GM12873 (cell line): Measurements from ENCODE around the gene LRIT2.

ENCODE experiments used
- CTCF ChIP-seq: IDR thresholded peaks from 2 replicates; pipeline ENCODE4 v1.5.1; 2012; ENCODE audit warnings: low read depth, mild to moderate bottlenecking, moderate library complexity, low read length, control low read depth; ENCODE audit not compliant: insufficient read depth; ENCODE audit errors: missing control alignments

Gene LRIT2

DNA sequence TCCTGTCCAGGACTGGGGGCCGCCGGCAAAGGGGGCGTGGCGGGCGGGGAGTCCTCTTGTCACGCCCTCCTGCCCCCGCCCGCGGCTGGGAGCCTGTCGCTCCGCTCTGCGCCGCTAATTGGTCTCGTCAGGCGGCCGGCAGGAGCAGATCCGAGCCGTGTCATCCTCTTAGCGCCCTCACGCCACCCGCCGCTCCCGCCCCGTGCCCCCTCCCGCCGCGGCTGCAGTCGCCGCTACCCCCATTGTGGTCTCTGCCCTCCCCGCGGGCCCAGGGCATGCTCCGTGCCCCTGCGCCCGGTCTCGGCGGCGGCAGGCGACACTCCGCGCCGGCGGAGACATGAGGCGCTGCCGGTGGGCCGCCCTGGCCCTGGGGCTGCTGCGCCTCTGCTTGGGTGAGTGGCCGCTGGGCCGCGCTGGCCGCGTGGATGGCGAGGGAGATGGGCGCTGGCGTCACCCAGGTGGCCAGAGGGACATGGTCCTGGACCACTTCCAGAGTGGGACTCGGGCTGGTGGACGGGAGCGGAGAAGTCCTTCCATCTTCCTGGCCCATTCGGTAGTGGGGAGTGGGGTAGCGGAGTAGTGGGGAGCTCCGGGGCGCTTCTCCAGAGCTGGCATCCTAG, 30.8 kb downstream of the LRIT2 start, which contains the start of gene CDHR1:
Gene CDHR1, plus strand, starts transcription at position 114 of the 620 bp plus-strand sequence. Its CDS starts 224 bp downstream, at position 338.
- no peak for TF ChIP-seq CTCF

GRCh38 chr10:84193846-84194423, 31.4 kb downstream of the LRIT2 start:
- no peak for TF ChIP-seq CTCF

- no peak for TF ChIP-seq CTCF
Measured at GRCh38 chr10:84193327-84193726, 32.0 kb downstream of the LRIT2 start.

DNA sequence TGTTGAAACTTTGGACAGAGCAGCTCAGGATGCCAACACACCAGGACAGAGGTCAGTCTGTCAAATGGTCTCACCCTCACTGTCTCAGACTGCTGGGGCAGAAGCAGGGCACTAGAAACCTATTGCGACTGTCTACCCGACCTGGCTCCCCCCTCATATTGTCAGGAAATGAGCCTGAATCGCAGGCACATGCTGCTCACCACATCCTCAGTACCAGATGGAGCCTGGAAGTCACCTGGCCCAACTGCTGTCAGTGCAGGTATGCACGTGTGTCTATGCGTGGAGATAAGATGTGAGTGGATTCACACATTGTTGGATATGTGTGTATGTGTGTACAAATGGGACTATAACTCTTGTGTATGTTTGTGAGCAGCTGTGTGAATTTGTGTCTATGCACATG, 34.2 kb downstream of the LRIT2 start:
- no peak for TF ChIP-seq CTCF

DNA sequence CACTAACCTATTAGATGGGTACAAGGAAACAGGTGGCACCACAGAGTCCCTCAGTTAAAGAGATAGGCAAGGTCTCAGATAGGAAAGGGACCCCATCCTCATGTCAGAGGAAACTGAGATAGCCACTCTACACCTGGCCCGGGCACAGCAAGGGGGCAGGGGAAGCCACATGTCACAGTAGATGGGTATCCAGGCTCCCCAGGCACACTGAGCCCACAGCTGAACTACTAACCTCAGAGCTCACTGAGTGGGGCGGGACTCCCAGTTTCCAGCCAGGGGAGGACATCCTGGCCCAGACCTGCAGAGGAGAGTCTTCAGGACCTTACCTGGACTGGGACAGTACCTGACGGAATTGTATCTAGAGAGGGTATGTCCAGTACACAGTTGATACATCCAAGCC, 34.7 kb downstream of the LRIT2 start:
- no peak for TF ChIP-seq CTCF

- no peak for TF ChIP-seq CTCF
Measured at GRCh38 chr10:84188815-84189214, 36.5 kb downstream of the LRIT2 start.

- TF ChIP-seq CTCF, result no peak
Measured at GRCh38 chr10:84185526-84186175, 39.7 kb downstream of the LRIT2 start.
